T-helper 1 cell treated with Interleukin-12 subunit alpha and Interleukin-12 subunit beta and Interleukin-4 antibody, amounts not matched to agents 30 ng/mL and 1 ng/mL, for 36 hours (primary cell): ENCODE measurements around the gene BCL6B. TPM values are rescaled to one million over a fixed set of nuclear protein-coding genes. Genes with fewer than 3 reads are reported as not detected.
"Not testable (repeated sequence)": the region's sequence is repeated elsewhere in the genome, so short reads cannot be mapped to it uniquely, and the experiment has no call there.

Experiments used
- intact Hi-C: fragments of 100-400 bp; cut with micrococcal nuclease; formaldehyde crosslinking; loops from one replicate; pipeline ENCODE4 v1.15.1; 2024
- total RNA-seq: library from RNA; stranded (reverse); gene quantifications from 2 replicates; pipeline ENCODE4 v1.2.3, GENCODE V29; 2022

The BCL6B gene
- total RNA-seq, 1 donor from 2014 or later, result 2.5 TPM

DNA sequence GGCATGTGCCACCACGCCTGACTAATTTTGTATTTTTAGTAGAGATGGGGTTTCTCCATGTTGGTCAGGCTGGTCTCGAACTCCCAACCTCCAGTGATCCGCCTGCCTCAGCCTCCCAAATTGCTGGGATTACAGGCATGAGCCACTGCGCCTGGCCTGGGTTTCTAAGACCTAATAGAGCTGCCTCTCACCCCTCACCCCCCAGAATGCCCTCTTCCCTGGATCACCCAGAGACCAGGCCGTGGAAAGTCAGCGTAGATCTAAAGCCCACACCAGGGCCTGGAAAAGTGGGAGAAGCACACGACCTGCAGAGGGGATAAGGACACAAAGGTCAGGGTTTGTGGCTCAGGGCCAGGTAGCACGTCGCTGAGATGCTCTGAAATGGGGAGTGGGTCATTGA, 27.7 kb downstream of the BCL6B start:
- intact Hi-C loops, result not testable (repeated sequence)

DNA sequence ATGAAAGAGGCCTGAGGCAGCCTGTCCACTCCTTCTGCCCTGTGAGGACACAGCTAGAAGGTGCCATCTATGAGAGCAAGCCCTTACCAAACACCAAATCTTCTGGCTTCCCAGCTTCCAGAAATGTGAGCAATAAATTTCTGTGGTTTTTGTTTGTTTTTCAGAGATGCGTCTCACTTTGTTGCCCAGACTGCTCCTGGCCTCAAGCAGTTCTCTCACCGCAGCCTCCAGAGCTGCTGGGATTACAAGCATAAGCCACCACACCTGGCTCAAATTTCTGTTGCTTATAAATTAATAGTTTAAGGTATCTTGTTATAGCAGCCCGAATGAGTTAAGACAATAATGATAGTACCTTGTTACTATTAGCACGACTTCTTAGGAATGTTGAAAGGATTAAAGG, 33.5 kb downstream of the BCL6B start:
- intact Hi-C loops, result no loop called here

DNA sequence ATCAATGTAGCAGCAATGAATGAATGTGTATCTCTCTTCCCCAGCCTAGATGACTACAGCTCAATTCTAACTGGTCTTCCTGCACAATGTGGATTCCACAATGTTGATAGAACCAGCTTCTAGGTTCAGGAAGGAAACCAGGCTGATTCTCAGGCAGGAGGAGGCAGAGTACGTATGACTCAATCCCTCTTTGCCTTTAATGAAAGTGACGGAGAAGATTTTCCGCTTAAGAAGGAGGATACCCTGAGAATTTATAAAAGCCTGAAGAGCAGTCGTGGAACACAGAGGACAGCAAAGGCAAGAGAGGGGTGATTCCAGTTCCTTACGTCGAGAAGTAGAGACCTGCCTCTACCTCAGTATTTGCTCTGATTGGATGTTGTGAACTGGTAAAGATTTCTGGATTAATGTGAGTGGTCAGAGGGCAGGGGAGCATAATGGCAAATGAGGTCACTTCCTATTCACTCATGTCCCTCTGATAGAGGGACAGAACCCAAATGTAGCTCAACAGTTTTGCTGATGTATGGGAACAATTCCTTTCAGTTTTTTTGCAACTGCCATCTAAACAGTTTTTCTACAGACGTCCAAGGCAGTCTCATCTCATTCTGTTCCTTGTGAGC, 36.1 kb downstream of the BCL6B start:
- intact Hi-C loops, result no loop called here

DNA sequence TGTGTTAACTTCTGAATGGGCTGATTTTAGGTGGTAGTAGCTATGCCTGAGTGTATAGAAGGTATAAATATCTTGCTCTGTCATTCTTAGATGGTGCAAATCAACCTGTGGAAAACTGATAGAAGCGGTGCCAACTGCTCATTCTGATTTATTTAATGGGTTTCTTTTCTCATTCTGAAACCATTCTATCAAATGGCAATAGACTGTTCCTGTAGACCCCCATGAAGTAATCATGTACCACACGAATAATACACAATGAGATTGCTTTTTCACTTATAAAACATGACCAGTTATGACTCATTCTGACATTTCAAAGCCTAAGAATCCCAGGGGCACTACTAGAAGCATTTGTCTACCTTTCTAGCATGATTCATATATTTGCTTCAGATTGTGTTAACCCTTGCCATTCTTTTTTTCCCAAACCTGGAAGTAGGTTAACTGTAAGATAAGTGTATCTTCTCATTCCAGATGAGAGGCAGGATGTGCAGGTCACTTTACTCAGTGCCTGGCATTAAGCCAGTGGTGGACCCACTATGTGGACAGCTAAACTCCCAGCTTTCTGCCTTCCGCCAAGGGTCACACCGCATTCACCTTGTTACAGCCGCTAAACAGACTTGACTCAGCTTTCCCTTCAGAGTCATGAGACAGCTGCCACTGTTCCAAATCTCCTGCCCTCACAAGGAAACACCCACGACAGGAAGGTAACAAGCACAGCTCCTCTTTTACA, 37.5 kb downstream of the BCL6B start:
- intact Hi-C loops, result no loop called here

DNA sequence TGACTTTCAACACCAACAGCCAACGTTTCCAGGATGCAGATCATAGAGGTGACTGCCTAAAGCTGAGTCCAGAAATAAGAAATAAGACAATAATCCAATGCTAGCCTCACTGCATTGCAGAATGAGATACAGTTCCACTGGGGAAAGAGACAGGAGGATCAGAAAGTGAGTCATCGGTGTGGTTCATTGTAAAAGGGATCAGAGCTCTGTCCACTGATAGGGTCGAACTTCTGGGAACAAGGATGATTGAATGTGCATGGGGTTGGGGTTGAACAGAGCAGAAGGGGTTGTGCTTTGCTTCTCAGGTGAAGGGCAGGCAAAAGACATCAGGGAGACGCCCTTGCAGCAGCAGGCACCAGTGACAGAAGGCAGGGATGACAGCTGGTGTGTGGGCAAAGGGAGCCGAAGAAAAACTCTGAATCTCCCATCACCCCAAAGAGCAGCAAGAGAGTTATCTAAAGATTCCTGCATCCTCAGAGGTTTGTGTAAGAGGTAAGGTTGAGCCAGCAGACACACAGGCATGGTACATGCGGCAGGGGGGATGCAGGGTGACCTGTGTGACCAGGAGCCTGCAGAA, 40.8 kb downstream of the BCL6B start:
- intact Hi-C loops, result no loop called here

DNA sequence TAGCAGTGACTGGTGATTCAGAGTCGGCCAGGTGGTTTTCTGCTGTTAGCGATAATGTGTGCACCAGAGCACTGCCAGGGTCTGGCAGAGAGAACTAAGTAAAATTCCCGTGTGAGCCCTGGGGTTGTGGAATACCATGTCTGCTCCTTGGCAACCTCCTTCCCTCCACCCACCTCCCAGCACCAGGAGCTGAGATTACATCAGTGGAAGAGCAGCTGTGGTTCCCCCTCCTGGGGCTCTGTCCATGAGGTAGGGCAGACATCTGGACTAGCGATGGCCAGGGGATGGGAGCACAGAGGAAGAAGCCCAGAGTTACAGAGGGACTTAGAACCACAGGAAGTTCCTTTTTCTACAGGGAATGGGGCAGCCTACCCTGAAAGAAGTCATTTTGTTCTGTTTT, 41.4 kb downstream of the BCL6B start:
- intact Hi-C loops, result no loop called here

GRCh38 chr17:7067198-7067597, 44.3 kb downstream of the BCL6B start:
- intact Hi-C loops, result no loop called here

GRCh38 chr17:7068268-7068667, 45.4 kb downstream of the BCL6B start:
- intact Hi-C loops, result no loop called here

- intact Hi-C loops, result no loop called here
Observed at GRCh38 chr17:7070712-7071111, 47.9 kb downstream of the BCL6B start.

DNA sequence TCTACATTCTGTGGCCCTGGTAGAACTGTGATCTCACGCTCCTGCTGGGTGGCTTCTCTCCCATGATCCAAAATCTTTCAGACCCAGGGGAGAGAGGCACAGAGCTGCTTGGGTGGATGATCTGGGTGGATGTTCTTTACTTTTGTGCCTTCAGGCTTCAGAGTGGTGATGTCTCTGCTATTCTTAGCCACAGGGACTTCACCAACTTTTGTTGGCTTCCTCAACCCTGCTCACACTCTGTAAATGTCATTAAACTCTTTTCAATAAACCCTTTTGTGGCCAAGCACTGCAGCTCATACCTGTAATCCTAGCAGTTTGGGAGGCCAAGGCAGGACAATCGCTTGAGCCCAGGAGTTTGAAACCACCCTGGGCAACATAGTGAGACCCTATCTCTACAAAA, 49.6 kb downstream of the BCL6B start:
- intact Hi-C loops, result no loop called here

GRCh38 chr17:7074931-7075330, 52.1 kb downstream of the BCL6B start:
- intact Hi-C loops, result no loop called here

- intact Hi-C loops, result no loop called here
Observed at GRCh38 chr17:7077911-7078546, 55.2 kb downstream of the BCL6B start.

DNA sequence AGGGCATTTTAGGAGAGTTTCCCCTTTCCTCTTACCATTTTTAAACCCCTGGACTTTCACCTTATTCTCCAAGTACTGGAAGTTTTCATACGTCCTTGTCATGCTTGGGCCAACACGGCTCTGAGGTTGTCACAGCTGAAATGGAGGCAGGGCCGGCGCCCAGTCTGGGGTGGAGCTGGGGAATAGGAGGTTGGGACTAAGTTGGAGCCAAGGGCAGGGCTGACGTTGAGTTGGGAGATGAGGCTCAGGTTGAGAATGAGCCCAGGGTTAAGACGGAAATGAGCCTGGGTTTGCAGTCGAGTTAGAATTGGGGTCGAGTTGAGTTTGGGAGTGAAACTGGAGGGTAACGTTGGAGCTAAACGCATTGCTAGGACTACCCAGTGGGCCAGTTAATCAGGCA, 55.9 kb downstream of the BCL6B start:
- intact Hi-C loops, result no loop called here

Other genes with a start within 250 kb of the BCL6B start
- gene FBXO39, start 246.8 kb upstream of the BCL6B start, total RNA-seq, result 5.5 and 6.4 TPM in 2 replicates
- gene TEKT1, start 191.3 kb upstream of the BCL6B start, total RNA-seq, result not detected in 2 replicates
- gene ALOX12, start 27.0 kb upstream of the BCL6B start, total RNA-seq, result not detected in 2 replicates
- 220 and 236 TPM in 2 replicates for gene RNASEK, start 10.4 kb upstream of the BCL6B start, total RNA-seq
- gene SLC16A13, start 13.0 kb downstream of the BCL6B start, total RNA-seq, result 26.1 and 31.2 TPM in 2 replicates
- 0.15 and 0.47 TPM in 2 replicates for gene SLC16A11, start 21.0 kb downstream of the BCL6B start, total RNA-seq
- not detected in 2 replicates for gene CLEC10A, start 57.2 kb downstream of the BCL6B start, total RNA-seq
- not detected in 2 replicates for gene ASGR2, start 91.8 kb downstream of the BCL6B start, total RNA-seq
- 1.5 and 2.5 TPM in 2 replicates for gene ASGR1, start 156.3 kb downstream of the BCL6B start, total RNA-seq
- 16.1 and 18.5 TPM in 2 replicates for gene DLG4, start 196.8 kb downstream of the BCL6B start, total RNA-seq
- gene ACADVL, start 196.9 kb downstream of the BCL6B start, total RNA-seq, result 479 and 485 TPM in 2 replicates
- 46.8 and 46.9 TPM in 2 replicates for gene DVL2, start 211.5 kb downstream of the BCL6B start, total RNA-seq
- gene PHF23, start 216.4 kb downstream of the BCL6B start, total RNA-seq, result 61.5 and 67.3 TPM in 2 replicates
- gene GABARAP, start 219.4 kb downstream of the BCL6B start, total RNA-seq, result 287 and 288 TPM in 2 replicates
- gene CTDNEP1, start 228.7 kb downstream of the BCL6B start, total RNA-seq, result 167 and 170 TPM in 2 replicates
- 45.0 and 50.6 TPM in 2 replicates for gene ELP5, start 229.2 kb downstream of the BCL6B start, total RNA-seq
- 0.12 and 0.49 TPM in 2 replicates for gene CLDN7, start 239.4 kb downstream of the BCL6B start, total RNA-seq